DND-41 (cell line): ENCODE data around the gene COL6A2.

Experiments used
- EZH2 ChIP-seq: IDR thresholded peaks from 3 replicates; pipeline ENCODE4 v1.6.1; 2012; ENCODE audit warnings: borderline replicate concordance, low read depth, mild to moderate bottlenecking, moderate library complexity, low read length, inconsistent platforms; ENCODE audit not compliant: severe bottlenecking
- TF ChIP-seq, protein P1 (sequence below): IDR thresholded peaks from 2 replicates; pipeline ENCODE4 v1.5.1; 2012; ENCODE audit warnings: borderline replicate concordance, low read length, moderate library complexity, mild to moderate bottlenecking; ENCODE audit not compliant: poor library complexity, severe bottlenecking; ENCODE audit errors: extremely low read depth

DNA sequence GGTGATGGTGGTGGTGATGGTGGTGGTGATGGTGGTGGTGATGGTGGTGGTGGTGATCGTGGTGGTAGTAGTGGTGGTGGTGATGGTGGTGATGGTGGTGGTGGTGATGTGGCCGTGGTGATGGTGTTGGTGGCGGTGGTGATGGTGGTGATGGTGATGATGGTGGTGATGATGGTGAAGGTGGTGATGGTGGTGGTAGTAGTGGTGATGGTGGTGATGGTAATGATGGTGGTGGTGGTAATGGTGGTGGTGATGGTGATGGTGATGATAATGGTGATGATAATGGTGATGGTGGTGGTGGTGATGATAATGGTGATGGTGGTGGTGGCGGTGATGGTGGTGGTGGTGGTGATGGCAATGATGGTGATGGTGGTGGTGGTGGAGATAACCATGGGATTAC lies 6.8 kb upstream of the COL6A2 start:
- TF ChIP-seq, protein P1, sequence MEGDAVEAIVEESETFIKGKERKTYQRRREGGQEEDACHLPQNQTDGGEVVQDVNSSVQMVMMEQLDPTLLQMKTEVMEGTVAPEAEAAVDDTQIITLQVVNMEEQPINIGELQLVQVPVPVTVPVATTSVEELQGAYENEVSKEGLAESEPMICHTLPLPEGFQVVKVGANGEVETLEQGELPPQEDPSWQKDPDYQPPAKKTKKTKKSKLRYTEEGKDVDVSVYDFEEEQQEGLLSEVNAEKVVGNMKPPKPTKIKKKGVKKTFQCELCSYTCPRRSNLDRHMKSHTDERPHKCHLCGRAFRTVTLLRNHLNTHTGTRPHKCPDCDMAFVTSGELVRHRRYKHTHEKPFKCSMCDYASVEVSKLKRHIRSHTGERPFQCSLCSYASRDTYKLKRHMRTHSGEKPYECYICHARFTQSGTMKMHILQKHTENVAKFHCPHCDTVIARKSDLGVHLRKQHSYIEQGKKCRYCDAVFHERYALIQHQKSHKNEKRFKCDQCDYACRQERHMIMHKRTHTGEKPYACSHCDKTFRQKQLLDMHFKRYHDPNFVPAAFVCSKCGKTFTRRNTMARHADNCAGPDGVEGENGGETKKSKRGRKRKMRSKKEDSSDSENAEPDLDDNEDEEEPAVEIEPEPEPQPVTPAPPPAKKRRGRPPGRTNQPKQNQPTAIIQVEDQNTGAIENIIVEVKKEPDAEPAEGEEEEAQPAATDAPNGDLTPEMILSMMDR = no peak
- TF ChIP-seq EZH2 = no peak
